HG03135 (cell line): ENCODE data around the gene PRCP.
A peak's percentile ranks its signal among the peaks of the same experiment; 100 is the strongest.

Source experiments
- ATAC-seq: cut with Tn5 transposase; IDR thresholded peaks from one replicate; pipeline ENCODE4 v1.9.1; 2021; ENCODE audit warnings: mild to moderate bottlenecking, moderate library complexity; ENCODE audit not compliant: unreplicated experiment

Gene PRCP

DNA sequence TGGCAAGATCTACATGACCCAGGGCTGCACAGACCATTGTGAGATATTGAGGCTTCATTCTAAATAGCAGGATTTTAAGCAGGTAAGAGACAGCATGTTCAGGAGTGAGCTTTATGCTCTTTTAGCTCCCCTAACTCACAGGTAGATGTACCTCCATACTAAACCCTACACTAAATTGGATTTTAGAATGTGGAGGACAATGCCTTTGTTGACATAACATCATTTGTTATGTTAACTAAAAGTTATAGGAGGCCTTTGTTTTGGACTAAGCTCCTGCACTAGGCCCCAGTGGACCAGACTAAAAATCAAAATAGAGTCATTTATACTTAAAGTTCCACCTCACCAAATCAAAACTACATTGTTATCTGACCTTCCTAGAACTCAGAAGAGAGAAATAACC is 8.1 kb upstream of the PRCP start:
- no peak for ATAC-seq

DNA sequence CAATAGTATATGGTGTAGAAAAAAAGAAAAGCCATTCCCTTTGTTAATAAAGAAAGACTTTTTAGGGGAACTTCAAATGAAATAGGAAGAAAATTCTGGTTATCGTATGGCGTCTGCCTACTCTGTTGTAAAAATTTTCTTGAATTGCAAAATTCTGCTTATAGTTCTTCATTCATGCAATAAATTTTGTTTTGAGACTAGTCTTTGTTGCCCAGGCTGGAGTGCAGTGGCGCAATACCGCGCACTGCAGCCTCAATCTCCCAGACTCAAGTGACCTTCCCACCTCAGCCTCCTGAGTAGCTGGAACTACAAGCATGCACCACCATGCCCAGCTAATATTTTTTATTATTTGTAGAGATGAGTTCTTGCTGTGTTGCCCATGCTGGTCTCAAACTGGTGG is 7.1 kb upstream of the PRCP start:
- ATAC-seq = no peak

DNA sequence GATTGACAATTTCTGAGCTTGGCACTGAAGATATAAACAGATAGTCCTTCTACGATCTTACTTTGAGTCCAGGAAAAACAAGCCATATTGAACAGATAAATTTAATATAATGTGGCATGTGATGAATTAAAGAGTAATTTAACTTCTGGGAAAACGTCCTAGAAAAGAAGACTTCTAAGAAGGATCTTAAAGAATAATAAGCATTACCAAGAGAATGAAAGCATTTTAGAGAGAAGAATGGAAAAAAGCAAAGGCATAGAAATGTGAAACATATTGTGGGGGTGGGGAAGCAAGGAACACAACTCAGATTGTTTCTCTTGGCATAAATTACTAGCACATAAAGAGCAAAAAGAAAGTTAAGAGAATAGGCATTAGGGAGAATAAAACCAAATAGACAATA is 6.7 kb upstream of the PRCP start:
- no peak for ATAC-seq

DNA sequence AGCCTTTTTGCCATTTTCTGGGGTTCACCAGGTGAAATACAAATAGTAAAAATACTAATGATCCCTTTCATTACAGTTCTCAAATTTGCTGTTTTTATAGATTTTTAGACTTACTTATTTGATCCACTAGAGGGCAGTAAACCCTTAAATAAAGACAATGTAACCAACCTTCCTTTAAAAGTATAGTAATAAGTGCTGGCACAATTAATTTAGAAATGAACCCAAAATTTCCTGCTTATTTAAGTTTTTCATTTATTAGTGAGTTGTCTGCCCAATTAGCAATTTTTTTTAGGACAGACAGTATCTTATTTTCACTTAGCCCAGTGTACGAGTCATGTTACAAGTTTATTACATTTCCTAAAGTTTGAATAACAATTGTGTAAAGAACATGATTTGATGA is 6.0 kb upstream of the PRCP start:
- no peak for ATAC-seq

DNA sequence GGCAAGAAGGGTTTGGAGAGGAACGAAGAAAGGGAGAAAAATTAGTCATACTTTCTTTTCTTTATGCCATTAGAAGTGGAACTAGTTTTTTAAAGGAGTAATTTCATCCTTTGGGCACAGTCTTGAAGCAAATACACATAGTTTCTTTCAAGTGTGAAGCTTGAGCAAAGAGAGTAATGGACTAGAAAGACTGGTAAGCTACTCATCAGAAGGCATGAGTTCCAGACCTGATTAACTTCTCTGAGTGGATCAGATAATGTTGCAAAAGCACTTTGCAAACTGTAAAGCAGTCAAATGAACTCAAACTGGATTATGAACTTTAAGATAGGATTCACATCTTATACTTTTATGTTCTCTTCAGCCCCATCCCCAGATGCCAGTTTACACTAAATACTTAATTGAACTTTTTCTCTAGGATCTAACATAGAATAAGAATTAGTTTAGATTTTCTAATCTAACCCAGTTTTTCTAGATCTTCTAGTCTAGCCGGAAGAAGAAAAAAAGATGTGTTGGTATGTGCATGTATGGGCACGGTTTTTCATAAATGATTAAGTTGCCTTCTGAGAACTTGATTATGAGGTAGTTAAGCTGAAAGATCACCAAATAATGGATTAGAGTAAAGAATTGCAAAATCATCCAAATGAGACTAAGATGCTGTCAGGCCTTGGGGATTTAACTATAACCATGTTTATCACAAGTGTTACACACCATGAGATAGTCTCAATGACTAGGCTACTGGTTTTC is 3.8 kb upstream of the PRCP start:
- ATAC-seq = no peak

DNA sequence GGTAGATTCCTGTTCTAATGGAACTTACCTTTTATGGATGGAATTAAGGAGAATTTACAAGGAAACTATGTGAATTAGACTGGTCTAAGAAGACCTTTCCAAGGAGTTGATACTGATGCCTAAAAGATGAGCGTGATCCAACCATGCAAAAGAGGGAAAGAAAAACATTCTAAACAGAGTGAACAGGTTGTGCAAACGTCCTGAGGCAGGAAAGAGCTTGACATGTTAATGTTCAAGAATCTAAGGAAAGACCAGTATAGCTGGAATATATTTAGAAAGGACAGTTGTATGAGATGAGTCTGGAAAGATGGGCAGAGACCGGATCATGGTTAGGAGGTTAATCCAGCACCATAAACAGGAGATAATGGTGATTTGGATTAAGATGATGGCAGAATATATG is 2.6 kb upstream of the PRCP start:
- no peak for ATAC-seq

DNA sequence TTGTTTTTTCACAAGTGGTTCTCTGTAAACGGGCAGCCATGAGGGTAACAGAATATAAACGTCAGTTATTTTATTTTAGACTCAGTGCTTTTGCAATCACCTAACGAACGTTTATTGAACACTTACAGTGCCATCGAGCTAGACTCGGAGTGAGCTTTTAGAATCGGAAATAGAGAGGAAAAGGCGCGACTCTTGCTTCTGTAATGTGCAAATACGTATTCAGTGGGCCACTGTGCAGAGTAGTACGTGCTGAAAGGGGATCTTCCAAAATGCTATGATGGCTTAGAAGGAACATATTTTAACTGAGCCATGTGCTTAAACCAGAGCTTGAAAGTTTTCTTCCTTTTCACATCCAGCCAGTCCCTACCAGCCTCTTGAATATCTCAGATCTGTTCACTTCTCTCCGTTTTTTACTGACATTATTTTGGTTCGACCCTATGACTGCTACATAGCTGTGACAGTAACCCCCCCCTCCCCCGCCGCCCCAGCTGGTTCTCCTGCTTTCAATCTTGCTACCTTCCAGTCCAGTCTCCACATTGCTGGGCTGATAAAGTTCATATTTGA is 1.8 kb upstream of the PRCP start:
- no peak for ATAC-seq

DNA sequence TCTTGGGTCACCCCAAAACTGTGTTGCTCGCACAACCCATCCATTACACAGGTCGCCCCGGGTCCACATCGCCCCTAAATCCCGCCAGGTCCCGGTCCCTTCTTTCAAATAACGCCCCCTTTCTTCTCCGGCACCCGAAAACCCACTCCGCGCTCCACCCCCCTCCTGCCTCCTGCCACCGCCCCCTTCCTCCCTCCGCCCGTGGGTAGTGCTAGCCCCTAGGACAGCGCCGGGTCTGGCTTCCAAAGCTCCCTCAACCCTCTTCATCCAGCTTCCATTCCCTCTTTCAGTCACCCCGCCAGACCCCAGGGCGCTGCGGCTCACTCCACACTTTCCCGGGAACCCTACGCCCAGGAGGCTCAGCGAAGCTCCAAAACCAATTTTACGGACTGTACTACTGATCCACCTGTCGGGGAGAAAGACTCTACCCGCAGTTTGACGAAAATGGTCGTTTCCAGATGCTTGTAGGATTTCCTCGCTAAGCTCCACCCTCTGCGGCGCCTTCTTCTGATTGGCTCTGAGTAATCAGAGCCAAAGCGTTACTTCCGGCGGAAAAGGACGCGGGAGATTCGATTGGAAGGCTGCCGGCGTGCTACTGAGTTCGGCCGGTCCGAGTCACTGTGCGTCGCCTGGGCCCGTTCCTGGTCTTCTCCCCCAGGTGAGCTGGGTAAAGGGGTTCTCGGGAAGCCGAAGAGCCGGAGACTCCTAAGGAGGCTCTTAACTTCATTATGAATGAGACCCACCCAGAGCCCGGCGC is 1.1 kb upstream of the PRCP start, which contains the start of gene DDIAS:
TSS of gene DDIAS (plus strand) at position 572 of the 757 bp plus-strand sequence. CDS start 13,003 bp downstream, outside the sequence.
- peak; percentile 74 for ATAC-seq

DNA sequence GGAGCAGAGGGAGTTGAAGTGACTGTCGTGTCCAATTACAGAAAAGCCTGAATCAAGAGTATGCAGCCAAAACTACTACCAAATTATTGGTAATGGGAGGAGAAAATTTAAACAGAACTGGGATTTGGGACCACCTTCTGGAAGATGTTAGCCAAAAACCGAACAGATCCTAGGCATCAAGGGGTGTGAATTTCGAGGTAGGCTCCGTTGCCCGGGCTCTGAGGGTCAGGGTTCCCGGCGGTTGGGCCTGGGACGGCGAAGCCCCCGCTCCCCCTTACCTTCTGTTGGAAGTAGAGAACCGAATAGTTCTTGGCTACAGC is 313 bp downstream of the PRCP start:
- no peak for ATAC-seq

DNA sequence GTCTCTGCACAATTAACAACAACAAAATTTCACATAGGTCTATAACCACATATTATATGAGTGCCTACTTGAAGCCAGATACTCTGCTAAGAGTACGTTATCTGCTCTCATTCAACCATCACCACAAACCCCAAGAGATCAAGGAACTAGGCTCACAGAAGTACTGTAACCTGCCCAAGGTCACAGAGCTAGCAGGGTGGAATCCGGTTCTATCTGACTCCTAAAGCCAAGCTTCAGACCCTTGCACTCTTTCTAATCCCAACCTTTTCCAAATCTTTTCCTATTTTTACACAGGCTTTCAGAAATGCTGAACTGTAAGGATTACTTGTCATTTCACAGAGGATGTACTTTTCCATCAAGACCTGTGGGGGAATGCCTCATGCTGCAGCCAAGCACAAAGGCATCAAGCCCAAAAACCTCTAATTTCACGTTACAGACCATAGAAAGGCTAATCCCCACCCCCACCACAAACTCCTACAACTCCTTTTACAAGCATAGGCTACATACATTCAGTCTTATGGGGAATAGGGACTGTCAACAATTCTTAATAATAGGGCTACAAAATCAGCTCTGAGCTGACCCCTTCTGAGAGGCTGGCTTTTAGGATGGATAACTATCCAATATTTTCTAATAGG is 927 bp downstream of the PRCP start:
- no peak for ATAC-seq

DNA sequence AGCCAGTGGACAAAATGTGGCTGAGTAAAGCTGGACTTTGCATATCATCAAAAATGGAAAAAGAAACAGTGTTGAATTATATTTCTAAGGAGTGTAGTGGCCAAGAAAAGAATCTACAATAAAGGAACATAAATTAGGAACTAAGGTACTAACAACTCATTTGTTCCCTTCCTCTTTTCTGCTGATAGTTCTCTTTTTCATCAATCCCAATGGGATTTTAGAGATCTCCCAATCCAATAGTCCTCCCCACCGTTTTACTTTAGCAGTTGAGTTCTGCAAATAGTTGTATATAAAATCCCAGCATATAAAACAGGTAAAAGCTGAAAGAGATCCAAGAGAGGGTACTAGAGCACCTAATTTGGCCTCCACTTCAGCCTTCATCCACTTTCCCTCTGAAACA is 2.0 kb downstream of the PRCP start:
- no peak for ATAC-seq

DNA sequence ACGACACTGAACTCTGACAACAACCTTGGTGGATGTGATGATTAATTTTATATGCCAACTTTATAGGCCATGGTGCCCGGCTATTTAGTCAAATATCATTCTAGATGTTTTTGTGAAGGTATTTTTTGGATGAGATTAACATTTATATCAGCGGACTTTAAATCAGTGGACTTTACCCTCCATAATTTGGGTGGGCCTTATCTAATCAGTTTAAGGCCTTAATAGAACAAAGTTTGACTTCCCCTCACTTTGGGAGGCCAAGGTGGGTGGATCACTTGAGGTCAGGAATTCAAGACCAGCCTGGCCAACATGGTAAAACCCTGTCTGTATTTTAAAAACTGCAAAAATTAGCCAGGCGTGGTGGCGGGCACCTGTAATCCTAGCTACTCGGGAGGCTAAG is 4.0 kb downstream of the PRCP start:
- ATAC-seq = no peak

DNA sequence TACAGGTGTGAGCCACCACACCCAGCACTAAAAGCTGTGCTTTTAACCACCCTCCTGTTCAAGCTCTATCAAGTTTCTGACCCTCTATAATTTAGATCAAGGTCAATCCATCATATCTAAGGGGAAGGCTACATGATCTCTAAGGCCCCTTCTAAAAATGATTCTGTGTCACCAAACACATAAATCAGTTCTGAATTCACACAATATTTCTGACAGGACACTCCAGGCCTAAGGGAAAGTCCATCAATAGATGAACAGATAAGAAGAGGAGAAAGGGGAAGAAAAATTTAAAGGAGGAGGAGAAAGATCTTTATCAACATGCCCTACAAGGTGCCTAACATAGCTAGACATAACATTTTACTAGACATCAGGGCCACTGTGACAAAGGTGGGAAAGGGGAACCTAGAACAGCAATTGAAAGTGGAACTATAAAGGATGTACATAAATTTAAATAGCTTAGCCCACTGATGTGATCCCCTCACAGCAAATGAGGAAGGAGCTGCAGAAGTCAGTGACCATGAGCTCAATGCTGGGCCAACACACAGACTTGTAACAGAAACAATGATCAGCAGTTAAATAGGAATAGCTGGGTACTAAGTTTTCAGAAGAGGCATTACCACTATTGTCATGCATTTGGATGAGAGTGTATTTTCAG is 4.7 kb downstream of the PRCP start:
- peak; percentile 45 for ATAC-seq

DNA sequence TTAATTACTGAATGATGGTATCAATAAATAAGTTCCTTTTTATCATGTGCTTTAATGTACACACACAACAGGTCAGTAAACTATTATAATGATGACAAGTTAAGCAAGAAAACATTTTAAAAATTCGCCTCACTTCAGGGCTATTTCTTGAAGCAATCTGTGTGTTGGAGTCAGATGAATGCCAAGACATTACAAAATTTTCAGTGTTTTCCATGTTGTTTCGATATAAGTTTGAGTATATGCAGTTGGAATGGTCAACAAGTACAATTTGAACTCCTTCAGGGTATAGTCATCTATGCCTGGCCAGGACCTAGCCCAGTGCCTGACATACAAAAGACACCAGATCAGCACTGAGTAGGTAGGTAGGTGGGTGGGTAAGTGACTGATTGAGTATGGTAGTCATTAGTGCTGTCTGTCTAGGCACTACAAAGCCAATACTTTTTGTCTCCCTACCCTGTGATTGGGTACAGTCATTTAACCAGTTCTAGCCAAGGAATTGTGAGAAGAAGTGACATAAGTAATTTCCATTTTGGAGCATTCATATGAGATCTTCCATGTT is 7.5 kb downstream of the PRCP start:
- ATAC-seq = no peak

DNA sequence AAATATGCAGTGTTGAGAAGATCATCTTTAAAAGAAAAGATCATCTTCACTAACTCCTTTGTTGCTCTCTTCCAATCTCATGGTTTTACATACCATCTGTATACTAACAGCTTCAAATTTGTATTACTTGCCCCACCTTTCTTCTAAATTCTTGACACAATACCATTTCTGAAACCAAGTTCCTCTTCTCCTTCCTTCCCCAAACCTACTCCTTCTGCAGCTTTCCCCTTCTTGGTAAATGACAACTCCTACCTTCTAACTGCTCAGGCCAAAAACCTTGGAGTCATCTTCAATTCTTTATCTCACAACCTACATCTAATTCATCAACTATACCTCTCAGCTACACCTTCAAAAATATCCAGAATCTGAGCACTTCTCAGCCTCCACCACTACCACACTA is 9.3 kb downstream of the PRCP start:
- ATAC-seq = no peak

DNA sequence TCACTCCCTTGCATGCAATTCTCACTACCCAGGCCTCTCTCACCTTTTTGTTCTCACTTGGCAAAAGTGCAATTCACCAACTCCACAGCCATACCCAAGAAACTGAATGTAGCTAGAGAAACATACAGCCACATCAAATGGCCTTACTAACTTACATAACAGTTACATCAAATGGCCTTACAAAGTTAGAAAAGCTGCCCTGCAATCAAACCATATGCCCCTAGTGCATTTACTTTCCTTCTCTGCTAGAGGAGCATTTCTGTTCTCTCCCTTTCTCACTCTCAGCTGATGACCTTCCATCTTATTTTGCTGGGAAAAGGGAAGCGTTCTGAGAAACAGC is 10.3 kb downstream of the PRCP start:
- no peak for ATAC-seq

DNA sequence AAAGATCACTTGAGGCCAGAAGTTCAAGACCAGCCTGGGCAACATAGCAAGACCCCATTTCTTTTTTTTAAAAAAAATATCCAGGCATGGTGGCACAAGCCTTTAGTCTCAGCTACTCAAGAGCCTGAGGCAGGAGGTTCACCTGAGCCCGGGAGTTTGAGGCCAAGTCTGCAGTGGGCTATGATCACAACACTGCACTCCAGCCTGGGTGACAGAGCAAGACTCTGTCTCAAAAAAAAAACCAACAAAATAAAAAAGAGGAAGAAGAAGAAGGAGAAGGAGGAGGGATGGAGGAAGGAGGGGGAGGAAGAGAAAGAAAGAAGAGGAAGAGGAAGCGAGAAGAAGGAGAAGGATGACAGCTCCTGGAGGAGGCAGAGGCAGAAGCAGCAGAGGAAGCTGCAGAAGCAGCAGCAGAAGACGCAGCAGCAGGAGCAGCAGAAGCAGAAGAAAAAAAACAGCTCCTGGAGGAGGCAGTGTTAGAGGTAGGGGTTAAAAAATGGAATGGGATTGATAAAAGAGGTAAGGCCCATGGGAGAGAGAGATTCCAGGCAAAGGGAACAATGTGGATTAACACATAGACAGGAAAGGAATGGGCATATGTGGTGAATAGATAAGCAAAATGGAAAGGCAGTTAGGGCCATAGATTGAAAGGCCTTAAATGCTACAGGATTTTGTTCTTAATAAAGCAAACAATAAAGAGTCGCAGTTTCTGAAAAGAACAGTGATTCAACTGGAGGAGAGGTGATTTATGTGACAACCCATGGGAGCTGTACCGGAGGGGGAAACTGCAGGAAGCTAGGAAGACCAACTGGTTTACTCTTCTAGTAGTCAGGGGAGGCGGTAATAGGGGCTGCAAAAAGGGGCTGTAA is 10.9 kb downstream of the PRCP start:
- ATAC-seq = no peak

DNA sequence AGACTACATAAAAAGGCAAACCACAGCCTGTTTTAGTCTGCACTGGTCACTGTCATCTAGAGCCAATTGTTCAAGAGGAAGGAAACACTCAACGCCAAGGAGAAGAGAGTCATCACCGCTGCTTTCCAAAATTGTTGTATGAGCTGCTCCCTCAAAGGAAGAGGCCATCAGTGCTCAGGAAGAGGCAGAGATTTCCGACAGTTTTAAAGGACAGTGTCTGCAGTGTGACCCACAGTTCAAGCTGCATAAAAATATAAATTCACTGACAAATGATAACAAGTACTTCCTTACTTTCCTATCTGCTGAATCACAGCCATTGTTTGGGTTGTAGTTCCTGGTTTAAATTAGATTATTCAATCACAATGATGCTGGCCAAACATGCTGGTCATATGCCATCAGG is 16.4 kb downstream of the PRCP start:
- no peak for ATAC-seq

DNA sequence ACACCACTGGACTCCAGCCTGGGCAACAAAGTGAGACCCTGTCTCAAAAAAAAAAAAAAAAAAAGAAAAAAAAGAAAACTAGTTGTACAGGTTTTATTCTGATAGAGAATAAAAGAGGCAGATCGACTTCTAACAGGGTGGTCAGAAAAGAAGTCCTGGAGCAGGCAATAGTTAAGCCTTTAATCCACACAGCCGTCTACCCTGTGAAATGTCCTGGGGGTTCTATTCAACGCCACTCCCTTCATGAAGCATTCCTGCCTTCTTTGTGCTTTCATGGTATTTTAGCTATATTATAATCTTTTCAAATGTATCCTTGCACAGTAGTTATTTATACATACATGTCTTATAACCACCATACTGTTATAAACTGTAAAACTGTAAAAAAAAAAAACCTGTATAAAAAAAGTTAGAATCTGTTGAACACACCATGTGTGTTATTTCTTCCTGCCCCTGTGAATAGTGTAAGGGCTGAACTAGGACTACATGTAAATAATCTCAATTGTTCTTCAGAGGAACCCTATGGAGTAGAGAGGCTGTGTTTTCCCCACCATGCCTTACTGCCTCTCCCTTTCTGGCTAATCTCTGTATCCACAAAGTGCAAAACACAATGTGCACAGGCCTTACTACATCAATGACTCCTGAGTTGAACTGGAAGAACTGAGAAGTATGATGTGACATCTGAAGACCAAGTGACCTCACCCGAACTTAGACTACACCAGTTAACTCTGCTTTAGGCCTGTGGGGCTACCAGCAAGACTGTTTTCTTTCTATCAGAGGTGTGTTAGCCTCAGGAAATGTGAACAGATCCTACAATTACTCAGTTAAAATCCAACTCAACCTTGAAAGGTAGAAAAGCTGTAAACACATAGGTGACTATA is 25.3 kb downstream of the PRCP start:
- ATAC-seq = no peak
